ACHN (cell line): Measurements from ENCODE around the gene RALGAPA1.
"Not testable (repeated sequence)": the region's sequence is repeated elsewhere in the genome, so short reads cannot be mapped to it uniquely, and the experiment has no call there.

Experiments
- DNase-seq: peaks from one replicate; pipeline ENCODE4 v3.0.0-alpha.2; 2015
- in situ Hi-C: cut with HindIII; loops from 2 replicates; pipeline ENCODE4 v1.10.0; 2017; ENCODE audit warnings: low sequenced_read_pairs, low pct_ligation_motif_present, low pct_unique_long_range_greater_than_20kb

Gene RALGAPA1

DNA sequence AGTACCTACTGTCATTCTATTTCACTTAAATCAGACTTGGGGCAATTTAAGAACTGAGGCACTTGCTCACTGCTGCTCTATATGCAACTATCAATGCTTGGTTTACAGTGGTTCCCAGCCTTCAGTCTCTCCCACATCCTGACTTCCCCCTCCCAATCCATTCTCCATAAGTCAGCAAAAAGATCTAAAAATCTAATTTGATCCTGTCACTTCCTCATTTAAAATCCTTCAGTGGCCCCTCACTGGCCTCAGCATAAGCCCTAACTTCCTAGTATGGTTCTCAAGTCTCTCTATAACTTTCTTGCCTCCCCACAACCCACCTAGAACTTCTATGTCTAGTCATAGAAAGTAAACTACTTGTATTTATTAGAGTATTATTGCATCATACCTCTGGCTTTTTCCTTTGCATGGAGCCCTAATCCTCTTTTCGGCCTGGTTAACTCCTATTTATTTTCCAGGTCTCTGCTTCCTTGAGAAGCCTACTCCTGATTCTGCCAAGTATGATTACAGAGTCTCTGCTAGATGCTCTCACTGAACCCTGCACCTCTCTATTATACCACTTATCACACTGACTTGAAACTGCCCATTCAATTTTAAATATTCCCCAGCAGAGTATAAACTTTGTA is 130.6 kb downstream of the RALGAPA1 start:
- DNase-seq = no peak
- in situ Hi-C loops = loop anchor here (25.0 kb wide), 1 partner anchor 241 kb away; no protein-coding TSS in a partner anchor

DNA sequence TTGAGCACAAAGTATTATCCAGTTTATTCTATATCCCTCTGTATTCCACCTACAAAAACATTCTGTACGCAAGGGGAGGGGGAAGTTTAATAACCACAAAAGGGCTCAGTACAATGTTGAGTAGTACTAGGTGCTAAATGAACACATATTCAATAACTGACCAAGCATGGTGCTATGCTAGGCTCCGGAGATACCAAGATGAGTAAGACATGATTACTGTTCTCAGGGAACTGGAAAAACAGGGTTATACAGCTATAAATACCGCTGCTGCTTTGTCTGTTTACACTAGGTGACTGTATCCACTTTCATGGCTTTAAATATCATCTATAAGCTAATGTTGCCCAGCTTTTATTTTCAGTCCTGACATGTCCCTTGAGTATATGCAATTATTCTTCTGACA is 139.3 kb downstream of the RALGAPA1 start:
- DNase-seq = no peak
- in situ Hi-C loops = no loop called here

DNA sequence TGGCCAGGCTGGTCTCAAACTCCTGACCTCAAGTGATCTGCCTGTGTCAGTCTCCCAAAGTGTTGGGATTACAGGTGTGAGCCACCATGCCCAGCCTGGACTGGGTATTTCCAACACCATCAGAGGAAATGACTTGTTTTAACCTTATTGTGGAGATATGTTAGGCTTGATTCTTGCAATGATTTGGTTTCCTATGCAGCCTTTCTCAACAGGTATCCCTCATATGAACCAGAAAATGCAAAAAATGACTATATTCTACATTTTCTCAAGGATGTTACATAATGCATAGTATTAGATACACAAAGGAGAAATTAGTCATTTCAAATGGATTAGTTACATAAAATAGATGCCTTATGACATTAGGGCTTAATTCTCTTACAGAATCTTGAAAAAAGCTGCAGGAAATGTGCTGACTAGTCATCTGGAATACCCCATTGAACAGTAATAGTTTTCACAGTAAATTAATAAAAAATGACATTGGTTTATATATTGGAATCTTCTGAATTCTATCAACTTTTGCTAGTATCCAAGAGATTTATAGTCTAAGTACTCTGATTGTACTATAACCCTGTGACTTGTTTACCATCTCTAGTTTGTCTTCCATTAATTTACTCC is 142.6 kb downstream of the RALGAPA1 start:
- in situ Hi-C loops = no loop called here
- DNase-seq = no peak

DNA sequence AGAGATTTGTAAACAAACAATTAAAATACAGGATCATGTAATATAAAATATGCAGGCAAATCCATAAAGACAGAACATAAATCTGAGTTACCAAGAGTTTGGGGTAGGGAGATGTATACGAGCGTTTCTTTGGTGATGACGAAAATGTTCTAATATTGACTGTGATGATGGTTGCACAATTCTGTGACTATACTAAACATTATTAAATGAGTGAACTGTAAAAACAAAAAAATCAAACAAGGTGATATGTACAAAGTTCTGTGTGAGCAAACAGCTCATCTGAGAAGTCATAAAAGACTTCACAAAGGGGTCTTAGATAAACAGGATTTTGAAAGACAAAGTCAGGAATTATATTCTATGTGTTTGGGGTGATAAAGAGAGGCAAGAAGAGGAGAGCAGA is 147.2 kb downstream of the RALGAPA1 start:
- DNase-seq = no peak
- in situ Hi-C loops = no loop called here

DNA sequence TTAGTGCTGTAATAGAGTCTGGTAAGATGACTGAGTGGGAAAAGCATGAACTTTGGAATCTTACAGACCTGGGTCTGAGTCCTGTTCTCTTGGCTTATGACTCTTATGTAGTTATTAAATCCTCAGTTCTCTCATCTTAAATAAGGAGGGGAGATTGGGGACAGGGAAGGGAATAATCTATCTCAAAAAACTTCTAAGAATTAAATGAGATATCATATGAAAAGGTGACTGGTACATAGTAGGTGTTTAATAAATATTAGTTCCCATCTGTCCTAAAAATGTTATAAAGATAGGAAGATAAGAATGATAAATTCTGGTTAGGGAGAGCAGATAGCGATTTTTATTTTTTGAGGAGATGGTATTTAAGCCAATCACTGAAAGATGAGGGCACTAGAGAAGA is 156.1 kb downstream of the RALGAPA1 start:
- in situ Hi-C loops = no loop called here

DNA sequence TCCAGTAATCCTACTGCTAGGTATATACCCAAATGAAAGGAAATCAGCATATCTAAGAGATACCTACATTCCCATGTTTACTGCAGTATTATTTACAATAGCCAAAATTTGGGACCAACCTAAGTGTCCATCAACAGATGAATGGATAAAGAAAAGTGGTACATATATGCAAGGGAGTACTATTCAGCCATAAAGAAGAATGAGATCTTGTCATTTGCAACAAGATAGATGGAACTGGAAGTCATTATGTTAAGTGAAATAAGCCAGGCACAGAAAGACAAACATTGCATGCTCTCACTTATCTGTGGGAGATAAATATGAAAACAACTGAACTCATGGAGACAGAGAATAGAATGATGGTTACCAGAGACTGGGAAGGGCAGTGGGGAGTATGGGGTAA is 165.6 kb downstream of the RALGAPA1 start:
- DNase-seq = no peak
- in situ Hi-C loops = no loop called here

More for the DNA sequence above, 156.1 kb downstream of the RALGAPA1 start:
- no peak for DNase-seq

DNA sequence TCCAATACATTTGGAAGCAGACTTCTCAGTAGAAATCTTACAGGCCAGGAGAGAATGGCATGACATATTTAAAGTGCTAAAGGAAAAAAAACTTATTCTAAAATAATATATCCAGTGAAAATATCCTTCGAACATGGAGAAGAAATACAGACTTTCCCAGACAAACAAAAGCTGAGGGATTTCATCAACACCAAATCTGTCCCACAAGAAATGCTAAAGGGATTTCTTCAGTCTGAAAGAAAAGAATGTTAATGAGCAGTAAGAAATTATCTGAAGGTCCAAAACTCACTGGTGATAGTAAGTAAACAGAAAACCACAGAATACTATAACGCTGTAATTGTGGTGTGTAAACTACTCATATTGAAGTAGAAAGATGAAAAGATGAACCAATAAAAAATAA is 171.2 kb downstream of the RALGAPA1 start:
- in situ Hi-C loops = no loop called here

DNA sequence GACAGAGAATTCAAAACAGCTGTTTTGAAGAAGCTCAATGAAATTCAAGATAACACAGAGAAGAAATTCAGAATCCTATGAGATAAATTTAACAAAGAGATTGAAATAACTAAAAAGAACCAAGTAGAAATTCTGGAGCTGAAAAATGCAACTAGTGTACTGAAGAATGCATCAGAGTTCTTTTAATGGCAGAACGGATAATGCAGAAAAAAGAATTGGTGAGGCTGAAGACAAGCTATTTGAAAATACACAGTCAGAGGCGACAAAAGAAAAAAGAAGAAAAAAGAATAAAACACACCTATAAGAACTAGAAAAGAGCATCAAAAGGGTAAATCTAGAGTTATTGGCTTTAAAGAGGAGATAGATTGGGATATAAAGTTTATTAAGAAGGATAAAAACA is 171.8 kb downstream of the RALGAPA1 start:
- no peak for DNase-seq
- in situ Hi-C loops = no loop called here

More for the DNA sequence above, 171.2 kb downstream of the RALGAPA1 start:
- no peak for DNase-seq

DNA sequence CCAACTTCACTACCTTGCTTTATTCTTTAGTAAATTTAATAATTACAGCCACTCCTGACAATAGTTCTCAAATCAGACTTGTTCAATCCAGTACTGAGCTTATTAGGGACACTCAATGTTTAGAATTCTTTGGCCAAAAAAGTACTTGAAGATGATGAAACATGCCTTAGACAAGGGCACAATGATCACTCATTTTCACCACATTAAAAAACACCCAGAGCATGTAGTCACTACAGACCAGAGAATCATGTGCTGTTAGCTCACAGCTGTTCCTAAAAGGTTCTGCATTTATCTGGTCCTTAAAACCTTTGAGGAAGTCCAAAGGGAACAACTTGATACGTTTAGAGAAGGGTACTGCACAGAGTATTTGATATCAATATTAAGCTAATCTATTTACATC is 176.4 kb downstream of the RALGAPA1 start:
- in situ Hi-C loops = no loop called here
- DNase-seq = no peak

DNA sequence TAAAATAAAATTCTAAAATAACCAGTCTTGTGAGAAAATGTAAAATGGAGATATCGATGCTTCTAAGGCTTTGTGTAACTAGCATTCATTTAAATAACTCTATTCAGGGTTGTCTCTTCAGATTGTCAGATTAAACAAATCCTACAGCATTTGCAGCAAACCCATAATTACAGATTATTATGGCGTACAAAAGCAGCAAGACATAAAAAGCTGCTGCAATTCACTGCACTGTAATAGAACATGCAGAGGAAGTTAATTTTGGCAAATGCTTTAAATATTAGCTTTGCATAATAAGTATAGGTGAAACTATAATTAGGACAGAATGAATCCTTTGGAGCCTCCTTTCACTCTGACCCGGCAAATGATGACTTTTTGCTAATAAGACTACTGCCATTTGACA is 176.8 kb downstream of the RALGAPA1 start:
- DNase-seq = no peak
- in situ Hi-C loops = no loop called here

DNA sequence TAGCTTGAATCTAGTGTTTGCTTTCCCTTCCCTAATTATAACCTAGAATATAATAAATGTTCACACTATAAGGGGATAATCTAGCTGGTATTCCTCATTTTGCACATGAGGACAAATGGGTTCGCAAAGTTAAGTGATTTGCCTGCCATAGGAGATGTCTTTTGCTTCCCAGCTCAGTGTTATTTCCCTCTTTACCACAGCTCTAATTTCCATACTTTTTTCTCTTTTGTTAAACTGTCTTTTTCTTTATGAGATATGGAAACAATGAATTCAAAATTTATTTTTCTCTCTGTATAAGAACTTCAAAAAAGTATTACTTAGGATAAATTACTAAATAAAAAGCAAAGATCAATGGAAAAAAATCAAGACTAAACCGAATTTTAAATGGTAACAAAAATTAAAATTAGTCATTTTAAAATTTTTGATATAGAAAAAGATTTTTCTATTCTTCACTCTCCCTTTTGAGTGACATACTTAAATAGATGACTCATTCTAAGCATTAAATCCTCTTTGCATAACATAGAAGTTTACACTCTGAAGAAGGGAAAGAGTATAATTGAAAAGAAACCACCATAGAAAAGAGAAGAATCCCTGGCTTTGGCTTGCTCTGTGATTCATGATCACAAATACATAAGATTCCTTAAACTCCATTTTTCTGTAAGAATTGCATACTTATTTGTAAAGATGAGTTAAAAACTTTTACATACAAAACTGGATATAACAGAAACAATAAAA is 177.9 kb downstream of the RALGAPA1 start:
- no peak for DNase-seq
- in situ Hi-C loops = no loop called here

DNA sequence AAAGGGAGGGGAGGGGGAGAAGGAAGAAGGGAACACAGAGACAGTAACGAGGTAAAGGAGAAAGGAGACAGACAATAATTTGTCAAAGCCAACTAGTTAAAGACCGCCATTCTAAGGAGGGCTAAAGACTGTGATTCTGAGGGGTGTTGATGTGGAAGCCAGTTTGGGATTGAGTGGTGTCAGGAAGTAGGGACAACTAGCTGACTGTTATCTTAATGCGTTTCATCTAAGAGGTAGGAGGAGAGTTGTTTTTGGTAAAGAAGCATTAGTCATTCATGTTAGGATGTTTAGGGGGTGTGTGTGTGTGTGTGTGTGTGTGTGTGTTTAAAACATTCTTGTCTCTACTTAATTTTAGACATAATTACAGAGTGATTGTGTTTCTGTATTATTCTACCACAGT is 180.1 kb downstream of the RALGAPA1 start:
- in situ Hi-C loops = no loop called here
- no peak for DNase-seq

DNA sequence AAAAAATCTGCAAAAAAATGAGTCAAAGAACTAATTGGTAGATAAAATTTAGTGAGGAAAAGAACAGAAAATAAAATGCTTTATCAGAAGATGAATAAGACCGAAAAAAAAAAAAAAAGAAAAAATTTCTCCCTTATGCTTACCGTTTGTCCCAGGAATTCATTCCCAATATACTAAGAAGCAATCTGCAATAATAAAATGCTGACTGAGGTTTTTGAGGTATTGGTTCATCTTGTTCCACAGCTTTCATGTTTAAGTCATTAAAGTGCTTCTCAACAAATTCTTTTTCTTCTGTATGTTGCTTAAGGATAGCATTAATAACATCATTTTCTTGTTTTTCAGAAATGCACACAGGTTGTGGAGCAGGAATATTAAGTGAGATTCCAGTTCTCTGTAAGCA is 182.1 kb downstream of the RALGAPA1 start:
- in situ Hi-C loops = not testable (repeated sequence)

DNA sequence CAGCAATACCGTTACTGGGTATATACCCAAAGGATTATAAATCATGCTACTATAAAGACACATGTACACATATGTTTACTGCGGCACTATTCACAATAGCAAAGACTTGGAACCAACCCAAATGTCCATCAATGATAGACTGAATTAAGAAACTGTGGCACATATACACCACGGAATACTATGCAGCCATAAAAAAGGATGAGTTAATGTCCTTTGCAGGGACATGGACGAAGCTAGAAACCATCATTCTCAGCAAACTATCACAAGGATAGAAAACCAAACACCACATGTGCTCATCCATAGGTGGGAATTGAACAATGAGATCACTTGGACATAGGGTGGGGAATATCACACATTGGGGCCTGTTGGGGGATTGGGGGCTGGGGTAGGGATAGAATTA is 187.1 kb downstream of the RALGAPA1 start:
- in situ Hi-C loops, DNase-seq: not testable (repeated sequence)

More for the DNA sequence above, 182.1 kb downstream of the RALGAPA1 start:
- not testable (repeated sequence) for DNase-seq

DNA sequence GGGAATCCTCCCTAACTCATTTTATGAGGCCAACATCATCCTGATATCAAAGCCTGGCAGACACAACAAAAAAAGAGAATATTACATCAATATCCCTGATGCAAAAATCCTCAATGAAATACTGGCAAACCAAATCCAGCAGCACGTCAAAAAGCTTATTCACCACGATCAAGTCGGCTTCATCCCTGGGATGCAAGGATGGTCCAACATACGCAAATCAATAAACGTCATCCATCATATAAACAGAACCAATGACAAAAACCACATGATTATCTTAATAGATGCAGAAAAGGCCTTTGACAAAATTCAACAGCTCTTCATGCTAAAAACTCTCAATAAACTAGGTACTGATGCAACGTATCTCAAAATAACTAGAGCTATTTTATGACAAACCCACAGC is 189.1 kb downstream of the RALGAPA1 start:
- in situ Hi-C loops, DNase-seq: not testable (repeated sequence)

DNA sequence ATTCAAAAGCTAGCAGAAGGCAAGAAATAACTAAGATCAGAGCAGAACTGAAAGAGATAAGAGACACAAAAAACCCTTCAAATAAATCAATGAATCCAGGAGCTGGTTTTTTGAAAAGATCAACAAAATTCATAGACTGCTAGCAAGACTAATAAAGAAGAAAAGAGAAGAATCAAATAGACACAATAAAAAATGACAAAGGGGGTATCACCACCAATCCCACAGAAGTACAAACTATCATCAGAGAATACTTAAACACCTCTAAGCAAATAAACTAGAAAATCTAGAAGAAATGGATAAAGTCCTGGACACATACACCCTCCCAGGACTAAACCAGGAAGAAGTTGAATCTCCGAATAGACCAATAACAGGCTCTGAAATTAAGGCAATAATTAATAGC is 189.6 kb downstream of the RALGAPA1 start:
- DNase-seq, in situ Hi-C loops: not testable (repeated sequence)

DNA sequence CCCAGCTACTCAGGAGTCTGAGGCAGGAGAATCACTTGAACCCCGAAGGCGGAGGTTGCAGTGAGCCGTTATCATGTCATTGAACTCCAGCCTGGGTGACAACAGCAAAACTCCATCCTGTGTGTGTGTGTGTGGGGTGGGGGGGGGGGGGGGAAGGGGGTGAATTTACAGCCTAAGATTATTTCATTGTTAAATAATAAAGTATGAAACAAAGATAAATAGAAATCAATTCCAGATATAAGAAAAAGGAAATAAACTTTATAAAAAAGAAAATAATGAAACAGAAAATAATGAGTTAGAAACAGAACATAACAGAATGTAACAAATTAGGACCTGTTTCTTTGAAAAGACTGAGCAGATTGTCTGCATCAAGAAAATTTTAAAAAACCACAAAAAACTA is 191.6 kb downstream of the RALGAPA1 start:
- in situ Hi-C loops = no loop called here
- no peak for DNase-seq

DNA sequence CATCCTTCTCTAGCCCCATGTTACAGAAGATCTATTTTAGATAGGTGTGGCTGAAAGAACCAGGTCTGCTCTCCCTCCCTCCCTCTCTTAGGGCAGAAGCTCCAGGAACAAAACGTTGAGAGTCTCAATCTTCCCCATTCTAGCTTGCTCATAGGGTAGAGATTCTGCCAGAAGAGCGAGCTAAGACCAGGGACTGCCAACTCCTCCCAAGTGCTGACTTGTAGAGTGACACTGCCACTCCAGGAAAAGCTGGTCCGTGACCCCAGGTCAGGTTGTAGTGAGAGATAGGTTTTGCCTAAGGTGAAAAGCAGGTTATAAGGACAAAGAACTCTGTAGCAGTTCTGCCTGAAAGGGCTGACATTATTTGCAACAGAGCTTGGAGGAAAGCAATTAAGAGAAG is 201.7 kb downstream of the RALGAPA1 start:
- in situ Hi-C loops = no loop called here
- DNase-seq = no peak

DNA sequence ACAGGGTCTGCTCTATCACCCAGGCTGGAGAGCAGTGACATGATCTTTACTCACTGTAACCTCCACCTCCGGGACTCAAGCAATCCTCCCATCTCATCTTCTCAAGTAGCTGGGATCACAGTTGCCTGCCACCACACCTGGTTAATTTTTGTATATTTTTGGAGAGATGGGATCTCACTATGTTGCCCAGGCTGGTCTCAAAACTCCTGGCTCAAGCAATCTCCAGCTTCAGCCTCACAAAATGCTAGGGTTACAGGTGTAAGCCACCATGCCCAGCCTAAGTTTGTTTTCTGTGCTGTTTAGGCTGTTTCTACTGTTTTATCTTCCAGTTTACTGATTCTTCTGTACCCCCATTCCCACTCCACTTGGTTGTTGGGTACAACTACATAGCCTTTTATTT is 208.8 kb downstream of the RALGAPA1 start:
- in situ Hi-C loops = no loop called here
- DNase-seq = no peak

DNA sequence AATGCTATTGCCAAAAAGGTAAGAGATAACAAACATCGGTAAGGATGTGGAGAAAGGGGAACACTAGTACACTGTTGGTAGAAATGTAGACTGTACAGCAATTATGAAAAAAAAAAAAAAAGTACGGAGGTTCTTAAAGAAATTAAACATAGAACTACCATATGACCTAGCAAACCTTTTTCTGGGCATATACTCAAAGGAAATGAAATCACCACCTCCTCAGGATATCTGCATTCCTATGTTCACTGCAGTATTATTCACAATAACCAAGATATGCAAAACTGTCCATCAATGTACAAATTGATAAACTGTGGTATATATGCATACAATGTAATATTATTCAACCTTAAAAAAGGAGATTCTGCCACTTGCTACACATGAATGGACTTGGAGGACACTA is 214.5 kb downstream of the RALGAPA1 start:
- in situ Hi-C loops = no loop called here
- no peak for DNase-seq
